Fibroblast of pulmonary artery (primary cell): ENCODE results near the gene ACTR8.

Experiments
- DNase-seq: peaks from one replicate; pipeline ENCODE4 v3.0.0-alpha.2; 2010; ENCODE audit warnings: low read depth
- H3K4me3 ChIP-seq: replicated peaks from 2 replicates; pipeline ENCODE4 v1.5.1; 2011; ENCODE audit warnings: low read depth, mild to moderate bottlenecking, control low read depth, low read length, moderate library complexity
- CTCF ChIP-seq: IDR thresholded peaks from 2 replicates; pipeline ENCODE4 v1.5.1; 2011; ENCODE audit warnings: mild to moderate bottlenecking, control low read depth, low read length, inconsistent platforms; ENCODE audit errors: missing control alignments

ACTR8 gene

GRCh38 chr3:53902067-53902466 is 20.1 kb upstream of the ACTR8 start:
- DNase-seq = no peak
- TF ChIP-seq CTCF = no peak
- H3K4me3 ChIP-seq = no peak overlapping the region

- DNase-seq = no peak
- no peak overlapping the region for H3K4me3 ChIP-seq
- no peak for TF ChIP-seq CTCF
Measured at GRCh38 chr3:53900666-53901331, 18.8 kb upstream of the ACTR8 start.

GRCh38 chr3:53899750-53900149 is 17.8 kb upstream of the ACTR8 start:
- no peak for DNase-seq
- no peak for TF ChIP-seq CTCF
- H3K4me3 ChIP-seq = no peak overlapping the region

GRCh38 chr3:53892286-53892637 is 10.3 kb upstream of the ACTR8 start:
- no peak for TF ChIP-seq CTCF
- H3K4me3 ChIP-seq = peak overlapping the region; percentile 92
- no peak for DNase-seq

GRCh38 chr3:53891497-53892285 is 9.7 kb upstream of the ACTR8 start, which contains the start of gene SELENOK:
Gene SELENOK (minus strand): TSS chr3:53891859.
- TF ChIP-seq CTCF = no peak
- DNase-seq = peak; percentile 100
- H3K4me3 ChIP-seq = peak within 1 kb of the TSS; percentile 92

- peak; percentile 47 for DNase-seq
- H3K4me3 ChIP-seq = peak overlapping the region; percentile 92
- no peak for TF ChIP-seq CTCF
Measured at GRCh38 chr3:53890726-53891475, 8.9 kb upstream of the ACTR8 start.
